ENCODE data around the gene RANBP10. TPM values are rescaled to one million over a fixed set of nuclear protein-coding genes. Genes with fewer than 3 reads are reported as not detected.
"Not testable (repeated sequence)": the region's sequence is repeated elsewhere in the genome, so short reads cannot be mapped to it uniquely, and the experiment has no call there.

RANBP10 gene
- total RNA-seq, 1 donor from 2014 or later = 34.1 TPM

DNA sequence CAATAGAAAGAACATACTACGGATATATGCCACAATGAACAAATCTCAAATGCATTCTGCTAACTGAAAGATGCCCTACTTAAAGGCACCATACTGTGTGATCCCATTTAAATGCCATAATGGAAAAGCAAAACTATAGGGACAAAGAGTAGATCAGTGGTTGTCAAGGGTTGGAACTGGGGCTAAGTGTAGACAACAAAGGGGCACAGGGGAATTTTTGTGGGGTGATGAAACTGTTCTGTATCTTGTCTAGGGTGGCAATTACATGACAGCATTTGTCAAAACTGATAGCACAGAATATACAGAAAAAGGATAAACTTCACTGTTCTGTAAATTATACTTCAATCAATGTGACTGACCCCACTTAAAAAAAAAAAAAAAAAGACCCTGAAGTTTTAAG lies 104.9 kb downstream of the RANBP10 start:
- no peaks in the 10 kb centered on the region for H3K9me3 Mint-ChIP-seq (ENCODE audit: low read depth)
- no peak for DNase-seq (ENCODE audit: low spot score, unreplicated experiment)
- peaks cover 4% of the 10 kb centered on the region for H3K36me3 Mint-ChIP-seq (ENCODE audit: insufficient read depth)
- no peak overlapping the region for H3K4me3 Mint-ChIP-seq (ENCODE audit: low read depth)
- no peak overlapping the region for H3K27ac Mint-ChIP-seq
- TF ChIP-seq, protein P1, sequence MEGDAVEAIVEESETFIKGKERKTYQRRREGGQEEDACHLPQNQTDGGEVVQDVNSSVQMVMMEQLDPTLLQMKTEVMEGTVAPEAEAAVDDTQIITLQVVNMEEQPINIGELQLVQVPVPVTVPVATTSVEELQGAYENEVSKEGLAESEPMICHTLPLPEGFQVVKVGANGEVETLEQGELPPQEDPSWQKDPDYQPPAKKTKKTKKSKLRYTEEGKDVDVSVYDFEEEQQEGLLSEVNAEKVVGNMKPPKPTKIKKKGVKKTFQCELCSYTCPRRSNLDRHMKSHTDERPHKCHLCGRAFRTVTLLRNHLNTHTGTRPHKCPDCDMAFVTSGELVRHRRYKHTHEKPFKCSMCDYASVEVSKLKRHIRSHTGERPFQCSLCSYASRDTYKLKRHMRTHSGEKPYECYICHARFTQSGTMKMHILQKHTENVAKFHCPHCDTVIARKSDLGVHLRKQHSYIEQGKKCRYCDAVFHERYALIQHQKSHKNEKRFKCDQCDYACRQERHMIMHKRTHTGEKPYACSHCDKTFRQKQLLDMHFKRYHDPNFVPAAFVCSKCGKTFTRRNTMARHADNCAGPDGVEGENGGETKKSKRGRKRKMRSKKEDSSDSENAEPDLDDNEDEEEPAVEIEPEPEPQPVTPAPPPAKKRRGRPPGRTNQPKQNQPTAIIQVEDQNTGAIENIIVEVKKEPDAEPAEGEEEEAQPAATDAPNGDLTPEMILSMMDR (IDR thresholded peaks at IDR 0.05; ENCODE audit: unreplicated experiment) = no peak
- H3K4me1 Mint-ChIP-seq (ENCODE audit: low read depth) = no peaks in the 10 kb centered on the region
- H3K27me3 Mint-ChIP-seq = no peaks in the 10 kb centered on the region

DNA sequence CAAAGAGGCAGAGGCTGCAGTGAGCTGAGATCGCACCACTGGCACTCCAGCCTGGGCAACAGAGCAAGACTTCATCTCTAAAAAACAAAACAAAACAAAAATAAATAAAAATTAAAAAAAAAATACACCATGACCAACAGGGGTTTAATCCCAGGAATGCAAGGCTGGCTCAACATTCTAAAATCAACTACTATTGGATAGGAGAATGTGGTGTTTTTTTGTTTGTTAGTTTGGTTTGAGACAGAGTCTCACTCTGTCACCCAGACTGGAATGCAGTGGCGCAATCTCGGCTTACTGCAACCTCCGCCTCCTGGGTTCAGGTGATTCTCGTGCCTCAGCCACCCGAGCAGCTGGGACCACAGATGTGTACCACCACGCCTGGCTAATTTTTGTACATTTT lies 107.1 kb downstream of the RANBP10 start:
- Mint-ChIP-seq H3K36me3 (ENCODE audit: insufficient read depth) (peaks cover 4% of the 10 kb centered on the region), H3K27me3 (no peaks in the 10 kb centered on the region), H3K4me1 (ENCODE audit: low read depth) (no peaks in the 10 kb centered on the region), H3K9me3 (ENCODE audit: low read depth) (no peaks in the 10 kb centered on the region), H3K4me3 (ENCODE audit: low read depth) (no peak overlapping the region), H3K27ac (no peak overlapping the region)
- TF ChIP-seq, protein P1 (IDR thresholded peaks at IDR 0.05; ENCODE audit: unreplicated experiment) = no peak
- no peak for DNase-seq (ENCODE audit: low spot score, unreplicated experiment)

DNA sequence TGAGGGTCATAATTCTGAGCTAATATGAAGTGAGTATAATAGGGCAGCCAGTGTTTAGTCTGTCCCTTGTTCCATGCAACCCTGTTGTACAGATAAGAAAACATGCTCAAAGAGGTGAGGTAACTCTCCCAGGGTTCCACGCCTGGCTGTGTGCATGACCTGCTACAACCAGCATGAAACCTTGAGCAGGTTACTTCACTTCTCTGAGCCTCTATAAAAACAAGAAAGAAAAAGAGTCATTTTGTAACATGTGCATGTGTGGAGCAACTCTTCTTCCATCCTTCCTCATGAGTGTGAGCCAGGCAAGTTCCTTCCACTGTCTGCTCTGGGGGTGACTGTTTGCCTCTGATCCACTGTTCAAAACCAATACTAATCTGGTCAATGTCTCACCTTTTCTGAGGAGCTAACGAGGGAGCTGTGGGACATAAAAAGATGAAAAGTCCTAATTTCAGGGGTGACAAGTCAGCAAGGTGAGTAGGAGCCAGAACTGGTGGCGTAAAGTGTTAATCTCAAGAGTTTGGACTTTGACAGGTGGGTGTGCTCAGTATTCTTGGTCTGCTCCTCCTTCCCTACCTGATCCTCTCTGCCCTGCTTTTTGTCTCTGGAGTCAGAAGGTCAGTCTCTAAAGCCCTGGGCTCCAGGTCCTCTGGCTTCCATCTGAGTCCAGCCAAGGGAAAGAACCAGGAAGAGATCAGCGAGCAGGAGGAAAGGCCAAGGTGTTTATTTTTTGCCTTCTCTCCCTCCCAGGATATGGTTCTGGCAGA lies 108.8 kb downstream of the RANBP10 start:
- H3K36me3 Mint-ChIP-seq (ENCODE audit: insufficient read depth) = peaks cover 4% of the 10 kb centered on the region
- TF ChIP-seq, protein P1 (IDR thresholded peaks at IDR 0.05; ENCODE audit: unreplicated experiment) = no peak

DNA sequence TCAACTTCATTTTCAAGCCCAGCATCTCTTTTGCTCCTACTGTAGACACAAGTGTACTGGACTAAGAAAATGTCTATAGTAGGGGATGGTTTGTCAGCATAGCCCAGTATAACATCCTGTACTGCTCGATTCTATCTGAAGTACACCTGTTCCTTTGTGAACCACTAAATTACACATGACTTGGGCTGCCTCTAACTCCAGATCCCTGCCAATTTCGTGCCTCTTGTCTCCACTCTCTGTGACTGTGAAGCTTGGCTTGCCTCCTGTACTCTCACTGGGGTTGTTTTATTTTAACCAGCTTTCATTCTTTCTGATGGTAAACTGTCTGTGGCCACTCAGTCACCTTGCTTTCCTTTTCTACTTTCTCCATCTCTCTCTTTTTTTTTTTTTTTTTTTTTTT lies 111.7 kb downstream of the RANBP10 start:
- Mint-ChIP-seq H3K4me1 (ENCODE audit: low read depth) (no peaks in the 10 kb centered on the region), H3K36me3 (ENCODE audit: insufficient read depth) (peaks cover 7% of the 10 kb centered on the region), H3K27me3 (no peaks in the 10 kb centered on the region), H3K4me3 (ENCODE audit: low read depth) (no peak overlapping the region), H3K9me3 (ENCODE audit: low read depth) (no peaks in the 10 kb centered on the region), H3K27ac (no peak overlapping the region)
- no peak for DNase-seq (ENCODE audit: low spot score, unreplicated experiment)
- TF ChIP-seq, protein P1 (IDR thresholded peaks at IDR 0.05; ENCODE audit: unreplicated experiment) = no peak

More for the DNA sequence above, 108.8 kb downstream of the RANBP10 start:
- Mint-ChIP-seq H3K9me3 (ENCODE audit: low read depth) (no peaks in the 10 kb centered on the region), H3K27me3 (no peaks in the 10 kb centered on the region), H3K4me3 (ENCODE audit: low read depth) (no peak overlapping the region), H3K4me1 (ENCODE audit: low read depth) (no peaks in the 10 kb centered on the region), H3K27ac (no peak overlapping the region)
- DNase-seq (ENCODE audit: low spot score, unreplicated experiment) = no peak

DNA sequence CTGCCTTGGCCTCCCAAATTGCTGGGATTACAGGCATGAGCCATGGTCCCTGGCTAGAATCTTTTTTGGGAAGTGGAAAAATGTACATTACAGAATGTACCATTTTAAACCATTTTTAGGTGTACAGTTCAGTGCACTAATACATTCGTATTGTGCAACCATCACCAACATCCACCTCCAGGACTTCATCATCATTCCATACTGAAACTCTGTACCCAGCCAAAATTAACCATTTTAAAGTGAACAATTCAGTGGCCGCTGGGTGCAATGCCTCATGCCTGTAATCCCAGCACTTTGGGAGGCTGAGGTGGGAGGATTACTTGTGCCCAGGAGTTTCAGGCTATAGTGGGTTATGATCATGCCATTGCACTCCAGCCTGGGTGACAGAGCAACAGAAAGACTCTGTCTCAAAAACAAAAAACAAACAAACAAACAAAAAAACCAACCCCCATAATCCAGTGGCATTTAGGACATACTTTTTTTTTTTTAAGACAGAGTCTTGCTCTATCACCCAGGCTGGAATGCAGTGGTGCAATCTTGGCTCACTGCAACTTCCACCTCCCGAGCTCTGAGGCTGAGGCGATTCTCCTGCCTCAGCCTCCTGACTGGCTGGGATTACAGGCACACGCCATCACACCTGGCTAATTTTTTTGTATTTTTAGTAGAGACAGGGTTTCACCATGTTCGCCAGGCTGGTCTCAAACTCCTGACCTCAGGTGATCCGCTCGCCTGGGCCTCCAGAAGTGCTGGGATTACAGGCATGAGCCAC lies 112.7 kb downstream of the RANBP10 start:
- not testable (repeated sequence) for H3K27ac Mint-ChIP-seq

More for the DNA sequence above, 112.7 kb downstream of the RANBP10 start:
- H3K27me3 Mint-ChIP-seq; H3K36me3 Mint-ChIP-seq (ENCODE audit: insufficient read depth); H3K9me3 Mint-ChIP-seq (ENCODE audit: low read depth); DNase-seq (ENCODE audit: low spot score, unreplicated experiment); H3K4me1 Mint-ChIP-seq (ENCODE audit: low read depth); H3K4me3 Mint-ChIP-seq (ENCODE audit: low read depth): not testable (repeated sequence)
